Erythroblast (primary cell): Measurements from ENCODE around the gene RAB6B.

Experiments
- GATA1 ChIP-seq: IDR thresholded peaks from 2 replicates; pipeline ENCODE4 v1.6.1; 2011; ENCODE audit warnings: low read depth, mild to moderate bottlenecking, control low read depth, low read length, moderate library complexity
- POLR2A ChIP-seq: IDR thresholded peaks from 2 replicates; pipeline ENCODE4 v1.6.1; 2011; ENCODE audit warnings: mild to moderate bottlenecking, low read length

GRCh38 chr3:133872781-133873180 lies 22.9 kb downstream of the RAB6B start:
- TF ChIP-seq POLR2A (no peak), GATA1 (no peak)
